ENCODE data around the gene TNS3. TPM values are rescaled to one million over a fixed set of nuclear protein-coding genes. Genes with fewer than 3 reads are reported as not detected.

The TNS3 gene
- total and polyA plus RNA-seq, 2 of the 13 experiments (the other 11 are each of a cell fraction or from before 2014, with no cell fraction given), result 52.9 to 55.7 TPM

DNA sequence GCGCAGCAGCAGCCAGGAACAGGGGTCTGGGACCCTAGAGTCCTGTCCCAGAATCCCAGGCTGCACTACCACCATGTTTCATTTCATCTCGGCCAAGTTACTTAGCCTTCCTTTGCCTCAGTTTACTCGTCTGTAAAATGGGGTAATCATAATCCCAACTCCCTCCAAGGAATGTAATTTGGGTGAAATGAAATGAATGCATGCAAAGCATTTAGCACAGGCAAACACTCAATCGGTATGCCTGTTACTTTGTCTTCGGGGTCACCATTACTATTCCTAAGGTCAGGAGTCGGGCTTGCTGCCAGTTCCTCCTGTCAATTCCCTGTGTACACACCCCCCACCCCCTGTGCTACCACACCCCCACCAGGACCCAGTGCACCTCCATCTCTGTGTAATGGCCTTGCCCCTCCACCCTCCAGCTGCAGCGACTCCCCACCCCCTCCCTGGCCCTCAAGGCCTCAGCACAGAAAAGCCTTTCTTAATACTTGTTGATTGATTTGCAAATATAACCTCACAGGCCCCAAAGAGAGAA is 1.7 kb downstream of the TNS3 start (continued):
- TF ChIP-seq ZNF609 (CRISPR knock-in tag; IDR thresholded peaks at IDR 0.05; ENCODE audit: borderline replicate concordance), result peak; percentile 70; the same call in 1 of the 2 replicates
- peak; percentile 87 for TF ChIP-seq NR2F2 (IDR thresholded peaks at IDR 0.05; ENCODE audit: borderline replicate concordance, low read depth)
- no peak for TF ChIP-seq ZNF17 (CRISPR knock-in tag; IDR thresholded peaks at IDR 0.05)
- no peak for TF ChIP-seq ZNF572 (CRISPR knock-in tag; IDR thresholded peaks at IDR 0.05)
- TF ChIP-seq FOXA3 (CRISPR knock-in tag; IDR thresholded peaks at IDR 0.05), result peak; percentile 89
- peak; percentile 42; the same call in 1 of the 2 replicates for TF ChIP-seq CREM (IDR thresholded peaks at IDR 0.05)
- no peak for TF ChIP-seq CREM (CRISPR knock-in tag; IDR thresholded peaks at IDR 0.05)
- TF ChIP-seq SMYD3 (CRISPR knock-in tag; IDR thresholded peaks at IDR 0.05), result no peak
- no peak for TF ChIP-seq ZNF616 (CRISPR knock-in tag; IDR thresholded peaks at IDR 0.05; ENCODE audit: low read depth)
- TF ChIP-seq ARID4A (CRISPR knock-in tag; IDR thresholded peaks at IDR 0.05; ENCODE audit: borderline replicate concordance), result peak; percentile 48; the same call in 1 of the 2 replicates
- peak; percentile 97 for TF ChIP-seq ZNF629 (CRISPR knock-in tag; conservative IDR thresholded peaks at IDR 0.05)
- peak; percentile 23; the same call in 1 of the 2 replicates for TF ChIP-seq STAG1 (CRISPR knock-in tag; IDR thresholded peaks at IDR 0.05)
- no peak for TF ChIP-seq SMARCC2 (IDR thresholded peaks at IDR 0.05)
- TF ChIP-seq CTCF (CRISPR knock-in tag; IDR thresholded peaks at IDR 0.05), result 0 out of 2 replicates have a peak, but pooled peaks have one; percentile 9
- TF ChIP-seq KLF9 (CRISPR knock-in tag; IDR thresholded peaks at IDR 0.05; ENCODE audit: low read depth), result 0 out of 2 replicates have a peak, but pooled peaks have one; percentile 33
- TF ChIP-seq, protein P1, sequence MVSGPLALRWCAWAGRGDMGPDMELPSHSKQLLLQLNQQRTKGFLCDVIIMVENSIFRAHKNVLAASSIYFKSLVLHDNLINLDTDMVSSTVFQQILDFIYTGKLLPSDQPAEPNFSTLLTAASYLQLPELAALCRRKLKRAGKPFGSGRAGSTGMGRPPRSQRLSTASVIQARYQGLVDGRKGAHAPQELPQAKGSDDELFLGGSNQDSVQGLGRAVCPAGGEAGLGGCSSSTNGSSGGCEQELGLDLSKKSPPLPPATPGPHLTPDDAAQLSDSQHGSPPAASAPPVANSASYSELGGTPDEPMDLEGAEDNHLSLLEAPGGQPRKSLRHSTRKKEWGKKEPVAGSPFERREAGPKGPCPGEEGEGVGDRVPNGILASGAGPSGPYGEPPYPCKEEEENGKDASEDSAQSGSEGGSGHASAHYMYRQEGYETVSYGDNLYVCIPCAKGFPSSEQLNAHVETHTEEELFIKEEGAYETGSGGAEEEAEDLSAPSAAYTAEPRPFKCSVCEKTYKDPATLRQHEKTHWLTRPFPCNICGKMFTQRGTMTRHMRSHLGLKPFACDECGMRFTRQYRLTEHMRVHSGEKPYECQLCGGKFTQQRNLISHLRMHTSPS (CRISPR knock-in tag; IDR thresholded peaks at IDR 0.05; ENCODE audit: low read depth), result 0 out of 2 replicates have a peak, but pooled peaks have one; percentile 39
- TF ChIP-seq ZNF547 (CRISPR knock-in tag; IDR thresholded peaks at IDR 0.05), result no peak
- TF ChIP-seq SALL1 (CRISPR knock-in tag; IDR thresholded peaks at IDR 0.05), result peak; percentile 70

All from HepG2 (cell line).